GM12891 (cell line): Measurements from ENCODE around the gene P2RY14.

ENCODE experiments used
- DNase-seq: peaks from one replicate; pipeline ENCODE4 v3.0.0; 2011; ENCODE audit warnings: low spot score; ENCODE audit not compliant: insufficient read length
- FAIRE-seq: peaks from 2 replicates; lab custom pipeline; 2011; peaks lifted over from hg19 to GRCh38; lab: Jason Lieb, UNC
- PAX5 ChIP-seq: IDR thresholded peaks from 2 replicates; pipeline ENCODE4 v1.6.1; 2011; ENCODE audit warnings: low read length, moderate library complexity, mild to moderate bottlenecking; ENCODE audit not compliant: insufficient read depth, severe bottlenecking
- POLR2A ChIP-seq: IDR thresholded peaks from 2 replicates; pipeline ENCODE4 v1.6.1; 2011; ENCODE audit warnings: low read depth, low read length, control low read depth
- POLR2AphosphoS5 ChIP-seq: IDR thresholded peaks from 2 replicates; pipeline ENCODE4 v1.6.1; 2011; ENCODE audit warnings: low read depth, low read length, control low read depth
- POU2F2 ChIP-seq: IDR thresholded peaks from 2 replicates; pipeline ENCODE4 v1.6.1; 2011; ENCODE audit warnings: low read depth, mild to moderate bottlenecking, control low read depth, low read length, moderate library complexity
- SPI1 ChIP-seq: IDR thresholded peaks from 2 replicates; pipeline ENCODE4 v1.6.1; 2011; ENCODE audit warnings: low read depth, low read length, control low read depth
- TAF1 ChIP-seq: IDR thresholded peaks from 2 replicates; pipeline ENCODE4 v1.6.1; 2011; ENCODE audit warnings: low read depth, low read length, control low read depth

The P2RY14 gene

GRCh38 chr3:151224268-151224866 is 54.0 kb downstream of the P2RY14 start:
- DNase-seq = no peak
- TF ChIP-seq PAX5 (no peak), TAF1 (no peak), POLR2A (no peak), POLR2AphosphoS5 (no peak)
- FAIRE-seq = no peak

- FAIRE-seq = no peak
- no peak for DNase-seq
- no peak for TF ChIP-seq SPI1
- no peak for TF ChIP-seq POU2F2
- TF ChIP-seq POLR2AphosphoS5 = no peak
Measured at GRCh38 chr3:151219056-151219455, 59.3 kb downstream of the P2RY14 start.

- DNase-seq (no peak), FAIRE-seq (no peak)
- TF ChIP-seq POLR2A = no peak
Measured at GRCh38 chr3:151218136-151218535, 60.2 kb downstream of the P2RY14 start.

GRCh38 chr3:151216641-151217607 is 61.4 kb downstream of the P2RY14 start:
- TF ChIP-seq PAX5 = no peak
- TF ChIP-seq SPI1 = no peak
- no peak for TF ChIP-seq POLR2A
- TF ChIP-seq TAF1 = no peak
- TF ChIP-seq POLR2AphosphoS5 = no peak
- TF ChIP-seq POU2F2 = no peak
- FAIRE-seq = no peak
- no peak for DNase-seq

- no peak for FAIRE-seq
- no peak for DNase-seq
- TF ChIP-seq POU2F2 (no peak), POLR2A (no peak), PAX5 (no peak), TAF1 (no peak), SPI1 (no peak), POLR2AphosphoS5 (no peak)
Measured at GRCh38 chr3:151214459-151214858, 63.9 kb downstream of the P2RY14 start.

- TF ChIP-seq PAX5 (no peak), POLR2AphosphoS5 (no peak), POLR2A (no peak), POU2F2 (no peak), SPI1 (no peak), TAF1 (no peak)
- no peak for DNase-seq
- FAIRE-seq = no peak
Measured at GRCh38 chr3:151213881-151214280, 64.5 kb downstream of the P2RY14 start.

GRCh38 chr3:151213151-151213550 is 65.2 kb downstream of the P2RY14 start:
- TF ChIP-seq SPI1 = no peak
- no peak for DNase-seq
- no peak for FAIRE-seq

GRCh38 chr3:151210676-151211381 is 67.5 kb downstream of the P2RY14 start:
- TF ChIP-seq POLR2A (no peak), SPI1 (no peak), PAX5 (no peak), POLR2AphosphoS5 (no peak), TAF1 (no peak), POU2F2 (no peak)
- FAIRE-seq = peak; percentile 45
- DNase-seq = no peak

- no peak for FAIRE-seq
- DNase-seq = no peak
- TF ChIP-seq POU2F2 (no peak), PAX5 (no peak), POLR2A (no peak), TAF1 (no peak), SPI1 (no peak), POLR2AphosphoS5 (no peak)
Measured at GRCh38 chr3:151209654-151210053, 68.7 kb downstream of the P2RY14 start.

GRCh38 chr3:151206201-151206600 is 72.1 kb downstream of the P2RY14 start:
- DNase-seq (no peak), FAIRE-seq (no peak)
- no peak for TF ChIP-seq PAX5
- TF ChIP-seq POLR2A = no peak
- no peak for TF ChIP-seq POLR2AphosphoS5
- no peak for TF ChIP-seq TAF1
- no peak for TF ChIP-seq POU2F2
- no peak for TF ChIP-seq SPI1
